ENCODE measurements around the gene LINGO3. TPM values are rescaled to one million over a fixed set of nuclear protein-coding genes. Genes with fewer than 3 reads are reported as not detected.

Gene LINGO3
- total and polyA plus RNA-seq, 2 of the 8 experiments (the other 6 are each of a cell fraction or from before 2014, with no cell fraction given) = 0.59 TPM; not detected in 1

- TF ChIP-seq HDAC2 (IDR thresholded peaks at IDR 0.05; ENCODE audit: borderline replicate concordance in 1 of 2, low read depth in 2 of 2, low read length in 2 of 2) = no peak
Measured at GRCh38 chr19:2296141-2296540, 11.8 kb downstream of the LINGO3 start (continued).
